K562 (cell line): Measurements from ENCODE around the gene DKKL1. TPM values are rescaled to one million over a fixed set of nuclear protein-coding genes. Genes with fewer than 3 reads are reported as not detected.
A peak's percentile ranks its signal among the peaks of the same experiment; 100 is the strongest.

Source experiments
- CBFB ChIP-seq: sonication (generic); formaldehyde crosslinking; IDR thresholded peaks from 2 replicates; pipeline ENCODE4 v1.4.0; 2020; ENCODE audit warnings: mild to moderate bottlenecking, missing genetic modification reagents
- CXXC5 ChIP-seq: fragments of 250-450 bp; sonication (Bioruptor Pico); IDR thresholded peaks from 2 replicates; pipeline ENCODE4 v1.8.0; 2022; ENCODE audit warnings: inconsistent platforms, mild to moderate bottlenecking, moderate library complexity
- HNRNPK ChIP-seq: fragments of 200-400 bp; formaldehyde crosslinking; IDR thresholded peaks from one replicate; pipeline ENCODE4 v1.6.1; 2018; ENCODE audit warnings: mild to moderate bottlenecking, low read depth, low read length; ENCODE audit not compliant: poor library complexity, severe bottlenecking
- JUN ChIP-seq, 2 experiments: sonication (generic) in 1 of 2; formaldehyde crosslinking in 1 of 2; IDR thresholded peaks; 2 replicates each; pipeline versions ENCODE4 v1.6.1 to v1.8.0; 2012 to 2022; ENCODE audit warnings: borderline replicate concordance in 2 of 2, mild to moderate bottlenecking in 2 of 2, improper control_type of control experiment in 1 of 2, low read depth in 1 of 2, low read length in 1 of 2, missing genetic modification reagents in 1 of 2
- SMARCE1 ChIP-seq: fragments of 450-650 bp; IDR thresholded peaks from 2 replicates; pipeline ENCODE4 v1.7.1; 2016; ENCODE audit warnings: mild to moderate bottlenecking
- U2AF1 ChIP-seq: fragments of 200-400 bp; formaldehyde crosslinking; optimal IDR thresholded peaks from 2 replicates; pipeline ENCODE3; 2017; ENCODE audit warnings: mild to moderate bottlenecking, low read depth, low read length, moderate library complexity
- ZKSCAN3 ChIP-seq: fragments of 250-450 bp; sonication (Bioruptor Pico); IDR thresholded peaks from 2 replicates; pipeline ENCODE4 v1.4.0; 2020
- ZNF444 ChIP-seq: fragments of 250-450 bp; sonication (Bioruptor Pico); IDR thresholded peaks from 2 replicates; pipeline ENCODE4 v1.4.0; 2020; ENCODE audit warnings: mild to moderate bottlenecking, moderate library complexity
- ZNF584 ChIP-seq: fragments of 200-800 bp; sonication (Bioruptor generic); IDR thresholded peaks from 2 replicates; pipeline ENCODE4 v1.6.1; 2016; ENCODE audit warnings: low read depth, mild to moderate bottlenecking, missing genetic modification characterization, missing compliant biosample characterization
- polyA plus RNA-seq, 8 experiments: library from polyadenylated mRNA; depleted of rRNA in 4 of 8; stranded (reverse) in 5 of 8; unstranded in 3 of 8; fragments of >200 nt; fragmentation: Nextera tagmentation in 2 of 8; fragmentation: Illumina TruSeq in 1 of 8; extraction: Ambion mirVana in 2 of 8; extraction: Trizol in 1 of 8; gene quantifications; 2 replicates each; pipeline versions ENCODE4 v1.2.1 to v1.2.3, GENCODE V29; 2011 to 2014; ENCODE audit warnings: inconsistent platforms in 1 of 8, missing spikeins in 1 of 8
- total RNA-seq, 7 experiments: library from RNA; depleted of rRNA in 6 of 7; stranded (reverse); fragments of >200 nt in 6 of 7; fragmentation: Illumina TruSeq in 2 of 7; extraction: Trizol in 2 of 7; gene quantifications; 2 replicates each; pipeline versions ENCODE4 v1.2.1 to v1.2.3, GENCODE V29; 2011 to 2021; ENCODE audit warnings: low replicate concordance in 1 of 7
- TF ChIP-seq, protein P1 (sequence below): fragments of 250-450 bp; sonication (Bioruptor Pico); IDR thresholded peaks from 2 replicates; pipeline ENCODE4 v1.5.0; 2020; ENCODE audit warnings: mild to moderate bottlenecking, borderline replicate concordance
- TF ChIP-seq, protein P2 (sequence below): fragments of 250-450 bp; sonication (Bioruptor Pico); IDR thresholded peaks from 2 replicates; pipeline ENCODE4 v1.4.0; 2020; ENCODE audit warnings: borderline replicate concordance
- TF ChIP-seq, protein P3 (sequence below): fragments of 250-450 bp; sonication (Bioruptor Pico); IDR thresholded peaks from 2 replicates; pipeline ENCODE4 v1.8.0; 2022; ENCODE audit warnings: inconsistent platforms
- TF ChIP-seq, protein P4 (sequence below): fragments of 450-650 bp; conservative IDR thresholded peaks from 2 replicates; pipeline ENCODE4 v1.6.1; 2016; ENCODE audit warnings: missing genetic modification characterization, low read depth, mild to moderate bottlenecking, control low read depth, missing compliant biosample characterization
- TF ChIP-seq, protein P5 (sequence below): fragments of 450-650 bp; formaldehyde crosslinking; IDR thresholded peaks from 2 replicates; pipeline ENCODE4 v1.4.0; 2022; ENCODE audit warnings: missing genetic modification characterization
- TF ChIP-seq, protein P6 (sequence below): IDR thresholded peaks from 2 replicates; pipeline ENCODE4 v1.6.1; 2012; ENCODE audit warnings: low read depth, low read length, improper control_type of control experiment, borderline replicate concordance

Gene DKKL1
- total and polyA plus RNA-seq, 9 of the 15 experiments (the other 6 are each of a cell fraction or from before 2014, with no cell fraction given) = 0.15 to 1.7 (median 0.52) TPM

DNA sequence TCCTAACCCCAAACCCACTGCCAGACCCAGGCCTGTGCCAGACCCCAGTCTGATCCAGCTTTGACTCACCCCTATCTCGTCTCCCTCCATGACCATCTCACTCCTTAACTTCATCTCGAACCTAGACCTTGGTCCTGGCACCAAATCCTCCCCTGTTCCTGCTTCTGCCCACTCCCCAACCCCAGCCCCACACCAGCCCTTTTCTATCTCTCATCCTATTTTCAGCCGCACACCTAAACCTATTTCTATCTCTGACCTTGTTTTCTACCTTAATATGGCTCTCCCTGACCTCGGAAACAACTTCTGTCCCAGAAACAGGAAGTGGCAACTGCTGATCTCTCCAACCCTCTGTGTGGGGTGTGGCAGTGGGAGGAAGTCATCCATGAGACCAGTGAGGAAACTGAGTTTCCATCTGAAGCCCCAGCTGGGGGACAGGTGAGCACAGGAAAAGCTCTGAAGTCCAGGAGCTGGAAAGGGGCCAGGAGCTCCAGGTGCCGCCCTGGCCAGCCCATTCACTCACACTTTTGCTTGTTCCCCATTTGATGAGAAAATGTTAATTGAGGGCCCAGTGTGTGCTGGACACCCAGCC, 45.9 kb downstream of the DKKL1 start (continued):
- TF ChIP-seq, protein P1, sequence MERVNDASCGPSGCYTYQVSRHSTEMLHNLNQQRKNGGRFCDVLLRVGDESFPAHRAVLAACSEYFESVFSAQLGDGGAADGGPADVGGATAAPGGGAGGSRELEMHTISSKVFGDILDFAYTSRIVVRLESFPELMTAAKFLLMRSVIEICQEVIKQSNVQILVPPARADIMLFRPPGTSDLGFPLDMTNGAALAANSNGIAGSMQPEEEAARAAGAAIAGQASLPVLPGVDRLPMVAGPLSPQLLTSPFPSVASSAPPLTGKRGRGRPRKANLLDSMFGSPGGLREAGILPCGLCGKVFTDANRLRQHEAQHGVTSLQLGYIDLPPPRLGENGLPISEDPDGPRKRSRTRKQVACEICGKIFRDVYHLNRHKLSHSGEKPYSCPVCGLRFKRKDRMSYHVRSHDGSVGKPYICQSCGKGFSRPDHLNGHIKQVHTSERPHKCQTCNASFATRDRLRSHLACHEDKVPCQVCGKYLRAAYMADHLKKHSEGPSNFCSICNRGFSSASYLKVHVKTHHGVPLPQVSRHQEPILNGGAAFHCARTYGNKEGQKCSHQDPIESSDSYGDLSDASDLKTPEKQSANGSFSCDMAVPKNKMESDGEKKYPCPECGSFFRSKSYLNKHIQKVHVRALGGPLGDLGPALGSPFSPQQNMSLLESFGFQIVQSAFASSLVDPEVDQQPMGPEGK (CRISPR knock-in tag) = no peak
- TF ChIP-seq CBFB (CRISPR knock-in tag) (no peak), ZKSCAN3 (no peak), JUN (IDR thresholded peaks at IDR 0.05; ENCODE audit: borderline replicate concordance, low read depth, low read length) (no peak), JUN (CRISPR knock-in tag; IDR thresholded peaks at IDR 0.05; ENCODE audit: borderline replicate concordance) (no peak), ZNF584 (0 out of 2 replicates have a peak, but pooled peaks have one; percentile 14), CXXC5 (0 out of 2 replicates have a peak, but pooled peaks have one; percentile 12), U2AF1 (no peak), ZNF444 (CRISPR knock-in tag) (no peak), HNRNPK (no peak), SMARCE1 (no peak)
- TF ChIP-seq, protein P2, sequence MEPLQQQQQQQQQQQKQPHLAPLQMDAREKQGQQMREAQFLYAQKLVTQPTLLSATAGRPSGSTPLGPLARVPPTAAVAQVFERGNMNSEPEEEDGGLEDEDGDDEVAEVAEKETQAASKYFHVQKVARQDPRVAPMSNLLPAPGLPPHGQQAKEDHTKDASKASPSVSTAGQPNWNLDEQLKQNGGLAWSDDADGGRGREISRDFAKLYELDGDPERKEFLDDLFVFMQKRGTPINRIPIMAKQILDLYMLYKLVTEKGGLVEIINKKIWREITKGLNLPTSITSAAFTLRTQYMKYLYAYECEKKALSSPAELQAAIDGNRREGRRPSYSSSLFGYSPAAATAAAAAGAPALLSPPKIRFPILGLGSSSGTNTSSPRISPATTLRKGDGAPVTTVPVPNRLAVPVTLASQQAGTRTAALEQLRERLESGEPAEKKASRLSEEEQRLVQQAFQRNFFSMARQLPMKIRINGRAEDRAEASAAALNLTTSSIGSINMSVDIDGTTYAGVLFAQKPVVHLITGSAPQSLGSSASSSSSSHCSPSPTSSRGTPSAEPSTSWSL = no peak
- TF ChIP-seq, protein P3, sequence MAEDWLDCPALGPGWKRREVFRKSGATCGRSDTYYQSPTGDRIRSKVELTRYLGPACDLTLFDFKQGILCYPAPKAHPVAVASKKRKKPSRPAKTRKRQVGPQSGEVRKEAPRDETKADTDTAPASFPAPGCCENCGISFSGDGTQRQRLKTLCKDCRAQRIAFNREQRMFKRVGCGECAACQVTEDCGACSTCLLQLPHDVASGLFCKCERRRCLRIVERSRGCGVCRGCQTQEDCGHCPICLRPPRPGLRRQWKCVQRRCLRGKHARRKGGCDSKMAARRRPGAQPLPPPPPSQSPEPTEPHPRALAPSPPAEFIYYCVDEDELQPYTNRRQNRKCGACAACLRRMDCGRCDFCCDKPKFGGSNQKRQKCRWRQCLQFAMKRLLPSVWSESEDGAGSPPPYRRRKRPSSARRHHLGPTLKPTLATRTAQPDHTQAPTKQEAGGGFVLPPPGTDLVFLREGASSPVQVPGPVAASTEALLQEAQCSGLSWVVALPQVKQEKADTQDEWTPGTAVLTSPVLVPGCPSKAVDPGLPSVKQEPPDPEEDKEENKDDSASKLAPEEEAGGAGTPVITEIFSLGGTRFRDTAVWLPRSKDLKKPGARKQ = no peak
- TF ChIP-seq, protein P4, sequence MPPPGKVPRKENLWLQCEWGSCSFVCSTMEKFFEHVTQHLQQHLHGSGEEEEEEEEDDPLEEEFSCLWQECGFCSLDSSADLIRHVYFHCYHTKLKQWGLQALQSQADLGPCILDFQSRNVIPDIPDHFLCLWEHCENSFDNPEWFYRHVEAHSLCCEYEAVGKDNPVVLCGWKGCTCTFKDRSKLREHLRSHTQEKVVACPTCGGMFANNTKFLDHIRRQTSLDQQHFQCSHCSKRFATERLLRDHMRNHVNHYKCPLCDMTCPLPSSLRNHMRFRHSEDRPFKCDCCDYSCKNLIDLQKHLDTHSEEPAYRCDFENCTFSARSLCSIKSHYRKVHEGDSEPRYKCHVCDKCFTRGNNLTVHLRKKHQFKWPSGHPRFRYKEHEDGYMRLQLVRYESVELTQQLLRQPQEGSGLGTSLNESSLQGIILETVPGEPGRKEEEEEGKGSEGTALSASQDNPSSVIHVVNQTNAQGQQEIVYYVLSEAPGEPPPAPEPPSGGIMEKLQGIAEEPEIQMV (tag) = 0 out of 2 replicates have a peak, but pooled peaks have one; percentile 23
- TF ChIP-seq, protein P5, sequence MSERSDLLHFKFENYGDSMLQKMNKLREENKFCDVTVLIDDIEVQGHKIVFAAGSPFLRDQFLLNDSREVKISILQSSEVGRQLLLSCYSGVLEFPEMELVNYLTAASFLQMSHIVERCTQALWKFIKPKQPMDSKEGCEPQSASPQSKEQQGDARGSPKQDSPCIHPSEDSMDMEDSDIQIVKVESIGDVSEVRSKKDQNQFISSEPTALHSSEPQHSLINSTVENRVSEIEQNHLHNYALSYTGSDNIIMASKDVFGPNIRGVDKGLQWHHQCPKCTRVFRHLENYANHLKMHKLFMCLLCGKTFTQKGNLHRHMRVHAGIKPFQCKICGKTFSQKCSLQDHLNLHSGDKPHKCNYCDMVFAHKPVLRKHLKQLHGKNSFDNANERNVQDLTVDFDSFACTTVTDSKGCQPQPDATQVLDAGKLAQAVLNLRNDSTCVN (CRISPR knock-in tag) = peak; percentile 73; the same call in 1 of the 2 replicates
- TF ChIP-seq, protein P6, sequence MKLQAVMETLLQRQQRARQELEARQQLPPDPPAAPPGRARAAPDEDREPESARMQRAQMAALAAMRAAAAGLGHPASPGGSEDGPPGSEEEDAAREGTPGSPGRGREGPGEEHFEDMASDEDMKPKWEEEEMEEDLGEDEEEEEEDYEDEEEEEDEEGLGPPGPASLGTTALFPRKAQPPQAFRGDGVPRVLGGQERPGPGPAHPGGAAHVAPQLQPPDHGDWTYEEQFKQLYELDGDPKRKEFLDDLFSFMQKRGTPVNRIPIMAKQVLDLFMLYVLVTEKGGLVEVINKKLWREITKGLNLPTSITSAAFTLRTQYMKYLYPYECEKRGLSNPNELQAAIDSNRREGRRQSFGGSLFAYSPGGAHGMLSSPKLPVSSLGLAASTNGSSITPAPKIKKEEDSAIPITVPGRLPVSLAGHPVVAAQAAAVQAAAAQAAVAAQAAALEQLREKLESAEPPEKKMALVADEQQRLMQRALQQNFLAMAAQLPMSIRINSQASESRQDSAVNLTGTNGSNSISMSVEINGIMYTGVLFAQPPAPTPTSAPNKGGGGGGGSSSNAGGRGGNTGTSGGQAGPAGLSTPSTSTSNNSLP = no peak
